ENCODE measurements around the gene OGG1.

- TF ChIP-seq CTCF (IDR thresholded peaks at IDR 0.05; ENCODE audit: poor library complexity, severe bottlenecking): no peak
- no peak for TF ChIP-seq REST (IDR thresholded peaks at IDR 0.05; ENCODE audit: borderline replicate concordance)
Observed at GRCh38 chr3:9710174-9710739, 39.5 kb upstream of the OGG1 start.
